Caco-2 (cell line): ENCODE results near the gene NTN1. TPM values are rescaled to one million over a fixed set of nuclear protein-coding genes. Genes with fewer than 3 reads are reported as not detected.

Experiments used
- BruUV-seq: library from RNA; stranded (reverse); fragments of 400-500 nt; replicated peaks from 2 replicates; lab custom pipeline; 2021; lab: Mats Ljungman, UMichigan
- CTCF ChIA-PET: fragments of 300-600 bp; sonication (Branson Sonifier 250); formaldehyde crosslinking; loops from one replicate; lab custom pipeline; 2022; ENCODE audit warnings: antibody characterized with exemption; lab: Charles Lee
- POLR2A ChIA-PET: fragments of 300-600 bp; sonication (Branson Sonifier 250); formaldehyde crosslinking; loops from one replicate; lab custom pipeline; 2022; ENCODE audit warnings: antibody characterized with exemption; lab: Charles Lee
- DNase-seq, 2 experiments: peaks; one replicate each; pipeline versions ENCODE4 v3.0.0 to v3.0.0-alpha.2; 2020 to 2022
- H3K27me3 ChIP-seq: replicated peaks from 2 replicates; pipeline ENCODE4 v1.6.0; 2011; ENCODE audit warnings: low read length; ENCODE audit not compliant: control insufficient read depth, insufficient read depth
- H3K36me3 ChIP-seq: 2 replicates; pipeline ENCODE4 v1.5.1; 2011; ENCODE audit warnings: low read length; ENCODE audit not compliant: control insufficient read depth, insufficient read depth
- H3K4me1 ChIP-seq: fragments of 250-450 bp; sonication (Bioruptor Pico); 2 replicates; pipeline ENCODE4 v1.5.1; 2020; ENCODE audit warnings: mild to moderate bottlenecking
- H3K4me3 ChIP-seq: 2 replicates; pipeline ENCODE4 v1.5.1; 2011; ENCODE audit warnings: low read depth, mild to moderate bottlenecking, control low read depth, low read length
- H3K9me3 ChIP-seq: fragments of 250-450 bp; sonication (Bioruptor Pico); 2 replicates; pipeline ENCODE4 v1.5.1; 2020; ENCODE audit warnings: mild to moderate bottlenecking, moderate library complexity
- H3K27ac Mint-ChIP-seq: one replicate; pipeline ENCODE4 v1.8.0; 2022; ENCODE audit warnings: mixed read lengths; ENCODE audit not compliant: unreplicated experiment
- H3K27me3 Mint-ChIP-seq: one replicate; pipeline ENCODE4 v1.8.0; 2022; ENCODE audit warnings: mixed read lengths; ENCODE audit not compliant: insufficient read depth, unreplicated experiment
- H3K36me3 Mint-ChIP-seq: one replicate; pipeline ENCODE4 v1.8.0; 2022; ENCODE audit warnings: mild to moderate bottlenecking, mixed read lengths; ENCODE audit not compliant: insufficient read depth, unreplicated experiment
- H3K4me1 Mint-ChIP-seq: one replicate; pipeline ENCODE4 v1.8.0; 2022; ENCODE audit warnings: low read depth, mixed read lengths; ENCODE audit not compliant: unreplicated experiment
- H3K4me3 Mint-ChIP-seq: one replicate; pipeline ENCODE4 v1.8.0; 2022; ENCODE audit warnings: mild to moderate bottlenecking, moderate library complexity, mixed read lengths; ENCODE audit not compliant: unreplicated experiment
- H3K9me3 Mint-ChIP-seq: one replicate; pipeline ENCODE4 v1.8.0; 2022; ENCODE audit warnings: mixed read lengths; ENCODE audit not compliant: unreplicated experiment
- intact Hi-C: fragments of 100-400 bp; cut with micrococcal nuclease; formaldehyde crosslinking; loops from one replicate; pipeline ENCODE4 v1.10.0; 2022; ENCODE audit not compliant: unreplicated experiment
- total RNA-seq: library from RNA; stranded (reverse); gene quantifications from 2 replicates; pipeline ENCODE4 v1.2.3, GENCODE V29; 2022
- TF ChIP-seq, protein P1 (sequence below), 2 experiments: fragments of 200-600 bp in 1 of 2; IDR thresholded peaks; 1 replicate in 1 of 2; 2 replicates in 1 of 2; pipeline versions ENCODE4 v1.5.1 to v1.8.0; 2011 to 2022; ENCODE audit warnings: antibody characterized with exemption in 1 of 2, control low read depth in 1 of 2, inconsistent platforms in 1 of 2, low read depth in 1 of 2, low read length in 1 of 2, mild to moderate bottlenecking in 1 of 2, moderate library complexity in 1 of 2; ENCODE audit not compliant: insufficient read depth in 1 of 2, severe bottlenecking in 1 of 2, unreplicated experiment in 1 of 2

NTN1 gene
- total RNA-seq, 1 experiment from 2014 or later, result 0.88 TPM

- H3K4me3 ChIP-seq, result peak overlapping the region; percentile 39
- CTCF ChIA-PET, result no interaction called here
- Mint-ChIP-seq H3K27me3 (peaks cover 3% of the 10 kb centered on the region), H3K27ac (no peak overlapping the region), H3K4me3 (peak overlapping the region; percentile 73), H3K9me3 (no peaks in the 10 kb centered on the region), H3K4me1 (no peaks in the 10 kb centered on the region), H3K36me3 (no peaks in the 10 kb centered on the region)
- BruUV-seq, result no TSS peak
- no peaks in the 10 kb centered on the region; the same call in 1 of the 2 replicates for H3K27me3 ChIP-seq
- H3K9me3 ChIP-seq, result no peaks in the 10 kb centered on the region
- TF ChIP-seq, protein P1, sequence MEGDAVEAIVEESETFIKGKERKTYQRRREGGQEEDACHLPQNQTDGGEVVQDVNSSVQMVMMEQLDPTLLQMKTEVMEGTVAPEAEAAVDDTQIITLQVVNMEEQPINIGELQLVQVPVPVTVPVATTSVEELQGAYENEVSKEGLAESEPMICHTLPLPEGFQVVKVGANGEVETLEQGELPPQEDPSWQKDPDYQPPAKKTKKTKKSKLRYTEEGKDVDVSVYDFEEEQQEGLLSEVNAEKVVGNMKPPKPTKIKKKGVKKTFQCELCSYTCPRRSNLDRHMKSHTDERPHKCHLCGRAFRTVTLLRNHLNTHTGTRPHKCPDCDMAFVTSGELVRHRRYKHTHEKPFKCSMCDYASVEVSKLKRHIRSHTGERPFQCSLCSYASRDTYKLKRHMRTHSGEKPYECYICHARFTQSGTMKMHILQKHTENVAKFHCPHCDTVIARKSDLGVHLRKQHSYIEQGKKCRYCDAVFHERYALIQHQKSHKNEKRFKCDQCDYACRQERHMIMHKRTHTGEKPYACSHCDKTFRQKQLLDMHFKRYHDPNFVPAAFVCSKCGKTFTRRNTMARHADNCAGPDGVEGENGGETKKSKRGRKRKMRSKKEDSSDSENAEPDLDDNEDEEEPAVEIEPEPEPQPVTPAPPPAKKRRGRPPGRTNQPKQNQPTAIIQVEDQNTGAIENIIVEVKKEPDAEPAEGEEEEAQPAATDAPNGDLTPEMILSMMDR (IDR thresholded peaks at IDR 0.05; ENCODE audit: insufficient read depth in 1 of 2, low read depth in 1 of 2, low read length in 1 of 2, severe bottlenecking in 1 of 2, unreplicated experiment in 1 of 2), result no peak
- POLR2A ChIA-PET, result no interaction called here
- no peaks in the 10 kb centered on the region for H3K36me3 ChIP-seq
- no peaks in the 10 kb centered on the region for H3K4me1 ChIP-seq
- no peak for DNase-seq
- intact Hi-C loops, result no loop called here
These were observed 519 bp upstream of the NTN1 start for GRCh38 chr17:9020824-9021157.

DNA sequence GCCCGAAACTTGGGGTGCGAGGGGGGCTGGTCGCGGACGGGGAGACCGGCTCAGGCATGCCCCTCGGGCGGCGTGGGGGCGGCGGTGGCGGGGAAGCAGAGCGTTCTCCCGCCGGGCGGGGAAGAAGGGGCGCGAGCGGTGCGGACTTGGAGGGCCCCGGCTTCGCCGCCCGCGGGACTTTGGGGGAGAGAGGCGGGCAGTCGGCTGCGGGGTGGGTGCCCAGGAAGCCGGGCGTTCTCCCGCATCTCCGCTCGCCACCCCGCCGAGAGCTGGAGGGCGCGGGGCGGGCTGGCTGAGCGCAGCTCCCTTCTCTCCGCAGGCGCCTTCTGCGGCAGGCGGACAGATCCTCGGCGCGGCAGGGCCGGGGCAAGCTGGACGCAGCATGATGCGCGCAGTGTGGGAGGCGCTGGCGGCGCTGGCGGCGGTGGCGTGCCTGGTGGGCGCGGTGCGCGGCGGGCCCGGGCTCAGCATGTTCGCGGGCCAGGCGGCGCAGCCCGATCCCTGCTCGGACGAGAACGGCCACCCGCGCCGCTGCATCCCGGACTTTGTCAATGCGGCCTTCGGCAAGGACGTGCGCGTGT lies 772 bp downstream of the NTN1 start:
- H3K4me1 Mint-ChIP-seq, result no peaks in the 10 kb centered on the region
- peak overlapping the region; percentile 39 for H3K4me3 ChIP-seq
- no peaks in the 10 kb centered on the region for H3K36me3 Mint-ChIP-seq
- H3K4me3 Mint-ChIP-seq, result peak overlapping the region; percentile 73
- no peaks in the 10 kb centered on the region for H3K9me3 Mint-ChIP-seq
- intact Hi-C loops, result no loop called here
- POLR2A ChIA-PET, result no interaction called here
- H3K9me3 ChIP-seq, result no peaks in the 10 kb centered on the region
- no peaks in the 10 kb centered on the region; the same call in 1 of the 2 replicates for H3K27me3 ChIP-seq
- BruUV-seq, result no TSS peak
- H3K27me3 Mint-ChIP-seq, result peaks cover 3% of the 10 kb centered on the region
- H3K27ac Mint-ChIP-seq, result no peak overlapping the region
- CTCF ChIA-PET, result interaction anchor here (0.6 kb wide), 1 partner anchor 98 kb away, joined by 3 read pairs; no protein-coding TSS in a partner anchor
- TF ChIP-seq, protein P1 (IDR thresholded peaks at IDR 0.05; ENCODE audit: insufficient read depth in 1 of 2, low read depth in 1 of 2, low read length in 1 of 2, severe bottlenecking in 1 of 2, unreplicated experiment in 1 of 2), result no peak
- H3K4me1 ChIP-seq, result no peaks in the 10 kb centered on the region
- no peaks in the 10 kb centered on the region for H3K36me3 ChIP-seq
- peak in 1 of 2 experiments; percentile 13 for DNase-seq

DNA sequence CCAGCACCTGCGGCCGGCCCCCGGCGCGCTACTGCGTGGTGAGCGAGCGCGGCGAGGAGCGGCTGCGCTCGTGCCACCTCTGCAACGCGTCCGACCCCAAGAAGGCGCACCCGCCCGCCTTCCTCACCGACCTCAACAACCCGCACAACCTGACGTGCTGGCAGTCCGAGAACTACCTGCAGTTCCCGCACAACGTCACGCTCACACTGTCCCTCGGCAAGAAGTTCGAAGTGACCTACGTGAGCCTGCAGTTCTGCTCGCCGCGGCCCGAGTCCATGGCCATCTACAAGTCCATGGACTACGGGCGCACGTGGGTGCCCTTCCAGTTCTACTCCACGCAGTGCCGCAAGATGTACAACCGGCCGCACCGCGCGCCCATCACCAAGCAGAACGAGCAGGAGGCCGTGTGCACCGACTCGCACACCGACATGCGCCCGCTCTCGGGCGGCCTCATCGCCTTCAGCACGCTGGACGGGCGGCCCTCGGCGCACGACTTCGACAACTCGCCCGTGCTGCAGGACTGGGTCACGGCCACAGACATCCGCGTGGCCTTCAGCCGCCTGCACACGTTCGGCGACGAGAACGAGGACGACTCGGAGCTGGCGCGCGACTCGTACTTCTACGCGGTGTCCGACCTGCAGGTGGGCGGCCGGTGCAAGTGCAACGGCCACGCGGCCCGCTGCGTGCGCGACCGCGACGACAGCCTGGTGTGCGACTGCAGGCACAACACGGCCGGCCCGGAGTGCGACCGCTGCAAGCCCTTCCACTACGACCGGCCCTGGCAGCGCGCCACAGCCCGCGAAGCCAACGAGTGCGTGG lies 1.5 kb downstream of the NTN1 start:
- intact Hi-C loops, result no loop called here
- no peaks in the 10 kb centered on the region for H3K9me3 Mint-ChIP-seq
- Histone ChIP-seq H3K9me3 (no peaks in the 10 kb centered on the region), H3K27me3 (no peaks in the 10 kb centered on the region; the same call in 1 of the 2 replicates), H3K36me3 (no peaks in the 10 kb centered on the region), H3K4me1 (no peaks in the 10 kb centered on the region), H3K4me3 (no peak overlapping the region)
- peak overlapping the region; percentile 64 for H3K4me3 Mint-ChIP-seq
- no peaks in the 10 kb centered on the region for H3K4me1 Mint-ChIP-seq
- DNase-seq, result no peak
- no peaks in the 10 kb centered on the region for H3K36me3 Mint-ChIP-seq
- no TSS peak for BruUV-seq
- ChIA-PET POLR2A (no interaction called here), CTCF (no interaction called here)
- TF ChIP-seq, protein P1 (IDR thresholded peaks at IDR 0.05; ENCODE audit: insufficient read depth in 1 of 2, low read depth in 1 of 2, low read length in 1 of 2, severe bottlenecking in 1 of 2, unreplicated experiment in 1 of 2), result no peak
- peaks cover 3% of the 10 kb centered on the region for H3K27me3 Mint-ChIP-seq
- H3K27ac Mint-ChIP-seq, result no peak overlapping the region
